GM12892 (cell line): ENCODE measurements around the gene EML1.

ENCODE experiments used
- DNase-seq: peaks from one replicate; pipeline ENCODE4 v3.0.0; 2011; ENCODE audit not compliant: insufficient read length
- FAIRE-seq: peaks from 2 replicates; lab custom pipeline; 2011; peaks lifted over from hg19 to GRCh38; lab: Jason Lieb, UNC
- POLR2A ChIP-seq: IDR thresholded peaks from 2 replicates; pipeline ENCODE4 v1.6.1; 2011; ENCODE audit warnings: low read depth, low read length, control low read depth
- POLR2AphosphoS5 ChIP-seq: IDR thresholded peaks from 2 replicates; pipeline ENCODE4 v1.6.1; 2011; ENCODE audit warnings: low read depth, low read length, control low read depth
- TAF1 ChIP-seq: IDR thresholded peaks from 2 replicates; pipeline ENCODE4 v1.6.1; 2011; ENCODE audit warnings: low read depth, mild to moderate bottlenecking, control low read depth, low read length, borderline replicate concordance

Gene EML1

DNA sequence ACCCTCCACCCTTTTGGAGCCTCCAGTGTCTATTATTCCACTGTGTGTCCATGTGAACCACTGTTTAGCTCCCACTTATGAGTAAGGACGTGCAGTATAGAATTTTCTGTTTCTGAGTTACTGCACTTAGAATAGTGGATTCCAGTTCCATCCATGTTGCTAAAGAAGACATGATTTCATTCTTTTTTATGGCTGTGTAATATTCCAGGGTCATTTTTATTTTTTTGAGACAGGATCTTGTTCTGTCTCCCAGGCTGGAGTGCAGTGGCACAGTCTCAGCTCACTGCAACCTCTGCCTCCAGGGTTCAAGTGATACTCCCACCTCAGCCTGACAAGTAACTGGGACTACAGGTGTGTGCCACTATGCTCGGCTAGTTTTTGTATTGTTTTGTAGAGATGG is 31.6 kb downstream of the EML1 start:
- no peak for FAIRE-seq
- no peak for TF ChIP-seq TAF1
- TF ChIP-seq POLR2AphosphoS5, result no peak
- TF ChIP-seq POLR2A, result no peak
- no peak for DNase-seq

DNA sequence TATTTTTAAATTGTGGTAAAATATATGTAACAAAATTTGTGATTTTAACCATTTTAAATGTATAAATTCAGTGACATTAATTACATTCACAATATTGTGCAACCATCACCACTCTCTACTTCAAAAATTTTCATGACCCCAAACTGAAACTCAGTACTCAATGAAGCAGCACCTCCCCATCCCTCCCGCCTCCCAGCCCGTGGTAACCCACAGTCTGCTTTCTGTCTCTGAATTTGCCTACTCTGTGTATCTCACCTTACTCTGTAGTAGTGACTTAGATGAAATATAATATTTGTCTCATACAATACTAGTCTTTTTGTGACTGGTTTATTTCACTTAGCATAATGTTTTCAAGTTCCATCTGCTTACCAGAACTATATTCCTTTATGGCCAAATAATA is 36.2 kb downstream of the EML1 start:
- no peak for FAIRE-seq
- DNase-seq, result no peak
- TF ChIP-seq POLR2AphosphoS5, result no peak

- no peak for TF ChIP-seq TAF1
- TF ChIP-seq POLR2AphosphoS5, result no peak
- no peak for TF ChIP-seq POLR2A
- DNase-seq (no peak), FAIRE-seq (no peak)
These were observed 38.1 kb downstream of the EML1 start for GRCh38 chr14:99831303-99831702.

- DNase-seq (no peak), FAIRE-seq (no peak)
- TF ChIP-seq POLR2AphosphoS5 (no peak), POLR2A (no peak), TAF1 (no peak)
These were observed 38.9 kb downstream of the EML1 start for GRCh38 chr14:99831903-99832685.

DNA sequence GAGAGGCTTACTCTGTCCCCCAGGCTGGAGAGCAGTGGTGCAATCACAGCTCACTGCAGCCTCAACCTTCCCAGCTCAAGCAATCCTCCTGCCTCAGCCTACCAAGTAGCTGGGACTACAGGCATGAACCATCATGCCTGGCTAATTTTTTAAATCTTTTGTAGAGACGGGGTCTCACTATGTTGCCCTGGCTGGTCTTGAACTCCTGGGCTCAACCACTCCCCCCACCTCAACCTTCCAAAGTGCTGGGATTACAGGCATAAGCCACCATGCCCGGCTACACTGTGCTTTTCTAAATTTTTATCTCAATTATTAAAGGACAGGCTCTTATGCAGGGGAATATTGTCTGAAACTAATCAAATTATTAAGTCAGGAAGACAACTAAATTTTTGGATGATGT is 44.6 kb downstream of the EML1 start:
- TF ChIP-seq TAF1 (no peak), POLR2AphosphoS5 (no peak), POLR2A (no peak)
- no peak for DNase-seq
- FAIRE-seq, result no peak

GRCh38 chr14:99838639-99839134 is 45.5 kb downstream of the EML1 start:
- DNase-seq (no peak), FAIRE-seq (no peak)
- TF ChIP-seq POLR2AphosphoS5, result no peak
- TF ChIP-seq POLR2A, result no peak
- no peak for TF ChIP-seq TAF1

DNA sequence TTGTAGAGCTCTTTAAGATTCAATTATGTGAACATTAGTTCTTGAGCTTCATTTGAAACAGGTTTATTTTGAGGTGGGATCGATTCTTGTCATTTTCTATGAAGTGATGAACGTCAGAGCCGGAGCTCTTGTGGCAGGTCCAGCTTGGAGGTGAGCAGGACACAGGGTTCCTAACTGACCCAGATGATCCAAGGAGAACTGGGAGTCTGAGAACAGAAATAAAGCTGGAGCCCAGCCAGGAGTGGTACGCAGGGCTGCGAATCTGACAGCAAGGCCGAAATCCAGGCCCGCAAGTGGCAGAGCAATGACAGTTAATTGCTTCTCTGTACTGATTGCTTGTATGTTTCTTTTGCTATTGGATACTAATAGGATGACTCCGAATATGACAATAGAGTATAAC is 46.5 kb downstream of the EML1 start:
- TF ChIP-seq POLR2AphosphoS5, result no peak
- TF ChIP-seq TAF1, result no peak
- TF ChIP-seq POLR2A, result no peak
- DNase-seq, result no peak
- no peak for FAIRE-seq

DNA sequence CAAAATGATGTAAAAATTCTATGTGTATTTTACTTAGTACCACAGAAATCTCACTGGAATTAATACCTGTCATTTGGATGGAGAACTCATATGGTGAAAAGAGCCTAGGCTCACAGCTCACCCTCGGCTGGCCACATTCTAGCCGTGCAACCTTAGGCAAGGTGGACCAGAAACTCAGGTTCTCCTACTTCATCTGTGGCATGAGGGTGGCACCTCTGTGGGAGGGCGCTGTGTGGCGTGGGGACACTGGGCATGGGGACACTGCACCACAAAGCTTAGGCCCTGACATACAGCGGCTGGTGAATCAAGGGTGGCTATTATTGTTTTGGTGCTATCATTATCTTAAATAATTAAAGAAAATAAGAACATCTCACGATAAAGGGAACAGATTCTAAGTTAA is 47.1 kb downstream of the EML1 start:
- no peak for DNase-seq
- no peak for FAIRE-seq
- TF ChIP-seq TAF1 (no peak), POLR2A (no peak), POLR2AphosphoS5 (no peak)

DNA sequence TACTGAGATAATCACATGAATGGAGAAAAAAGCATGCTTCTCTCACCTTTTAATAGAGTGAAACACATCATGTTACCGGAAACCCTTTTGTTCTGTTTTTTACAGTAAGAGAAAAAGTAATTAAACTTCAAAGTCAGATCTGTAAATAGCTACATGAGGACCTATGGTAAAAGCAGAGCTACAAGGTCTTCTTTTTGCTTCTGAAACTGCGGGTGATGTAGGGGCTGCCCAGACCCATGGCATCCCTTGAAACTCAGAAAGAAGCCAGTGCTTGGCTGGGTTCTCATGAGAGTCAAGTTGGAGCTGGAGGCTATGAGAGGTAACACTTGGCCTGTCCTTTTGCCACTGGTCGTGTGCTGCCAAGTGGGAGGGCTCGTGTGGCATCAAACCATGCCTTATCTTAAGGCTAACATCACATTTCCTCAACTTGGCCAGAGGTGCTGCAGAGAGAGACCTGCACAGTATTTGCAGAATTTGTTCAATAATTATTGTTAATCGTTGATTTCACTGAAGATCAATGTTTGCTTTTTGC is 47.6 kb downstream of the EML1 start:
- no peak for TF ChIP-seq POLR2AphosphoS5
- no peak for TF ChIP-seq POLR2A
- TF ChIP-seq TAF1, result no peak
- FAIRE-seq (no peak), DNase-seq (no peak)

DNA sequence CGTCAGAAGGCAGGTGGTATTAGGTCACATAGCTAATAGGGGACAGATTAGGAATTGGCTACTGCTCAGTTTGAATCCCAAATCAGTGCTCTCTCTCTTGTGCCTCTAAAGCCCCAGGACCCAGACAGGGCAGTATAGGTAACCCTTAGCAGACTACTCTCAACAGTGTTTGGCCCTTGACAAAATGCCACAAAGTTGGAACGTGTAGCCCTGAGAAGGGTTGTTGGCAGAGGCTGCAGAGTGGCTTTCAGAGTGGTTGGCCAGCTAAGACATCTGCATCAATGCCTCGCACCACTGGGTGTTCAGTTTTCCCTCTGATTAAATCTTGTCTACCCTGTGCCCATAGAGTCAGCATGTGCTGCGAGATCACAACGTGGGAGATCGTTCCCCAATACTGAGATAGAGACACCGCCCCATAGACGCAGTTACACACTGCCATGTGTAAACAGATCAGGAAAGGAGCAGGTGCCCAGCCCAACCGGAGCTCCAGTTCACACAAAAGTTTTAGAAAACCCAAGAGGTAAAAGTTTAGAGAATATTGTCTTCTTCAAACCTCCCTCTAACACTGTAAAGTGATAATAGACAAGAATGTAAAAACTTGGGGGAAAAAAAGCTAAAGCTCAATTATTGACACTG is 48.3 kb downstream of the EML1 start:
- DNase-seq, result no peak

GRCh38 chr14:99842141-99842540 is 48.9 kb downstream of the EML1 start:
- no peak for TF ChIP-seq TAF1
- no peak for TF ChIP-seq POLR2AphosphoS5
- TF ChIP-seq POLR2A, result no peak
- FAIRE-seq (no peak), DNase-seq (no peak)

More for the DNA sequence above, 48.3 kb downstream of the EML1 start:
- TF ChIP-seq POLR2AphosphoS5, result no peak
- no peak for TF ChIP-seq TAF1
- TF ChIP-seq POLR2A, result no peak
- FAIRE-seq, result no peak
